Inferior parietal cortex (tissue), 1 donor: Measurements from ENCODE around the gene SLC41A1.

Experiments used
- DNase-seq: peaks from one replicate; pipeline ENCODE4 v3.0.0-alpha.2; 2016; ENCODE audit errors: extremely low spot score

Gene SLC41A1

DNA sequence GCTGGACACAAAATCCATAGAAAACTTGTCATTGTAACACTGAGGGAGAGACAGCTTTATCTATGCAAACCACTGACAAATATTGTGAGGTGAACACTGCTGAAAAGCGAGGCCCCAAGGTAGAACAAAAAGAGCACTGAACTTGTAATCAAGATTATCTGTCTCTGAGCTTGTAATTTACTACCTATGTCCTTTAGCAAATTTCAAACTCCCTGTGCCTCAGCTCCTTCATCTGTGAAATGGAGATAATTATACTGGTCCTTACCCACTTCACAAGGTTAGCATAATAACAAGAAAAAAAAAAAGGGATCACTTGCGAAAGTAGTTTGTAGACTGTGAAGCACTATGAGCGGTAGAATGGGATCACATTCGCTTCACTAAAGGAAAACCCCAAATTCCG, 58.1 kb downstream of the SLC41A1 start:
- DNase-seq: no peak

DNA sequence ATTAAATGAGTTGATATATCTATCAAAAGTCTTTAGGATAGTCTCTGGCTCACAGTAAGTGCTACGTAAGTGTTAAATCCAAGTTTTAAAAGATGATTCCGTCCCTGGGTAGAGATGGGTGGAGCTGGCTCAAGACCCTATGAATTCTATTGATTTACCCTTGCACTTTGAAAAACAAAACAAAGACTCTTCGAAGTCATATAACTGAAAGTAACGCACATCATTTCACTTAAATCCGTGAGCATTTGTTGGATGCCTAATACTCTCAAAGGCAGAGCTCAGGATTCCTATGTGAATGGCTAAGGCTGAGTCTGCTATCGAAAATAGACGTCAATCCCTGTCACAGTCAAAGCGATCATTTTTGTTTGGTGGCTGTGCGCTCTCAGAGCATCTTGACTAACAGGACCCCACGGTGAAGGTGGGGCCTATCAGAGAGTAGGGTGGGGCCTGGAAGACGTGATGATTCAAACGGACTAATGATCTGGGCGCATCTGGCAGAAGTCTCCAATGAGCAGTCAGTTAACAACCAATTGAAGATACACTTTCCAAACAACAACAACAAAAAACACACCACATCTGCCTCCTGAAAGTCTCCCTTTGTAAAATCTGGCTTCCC, 61.9 kb downstream of the SLC41A1 start:
- no peak for DNase-seq

DNA sequence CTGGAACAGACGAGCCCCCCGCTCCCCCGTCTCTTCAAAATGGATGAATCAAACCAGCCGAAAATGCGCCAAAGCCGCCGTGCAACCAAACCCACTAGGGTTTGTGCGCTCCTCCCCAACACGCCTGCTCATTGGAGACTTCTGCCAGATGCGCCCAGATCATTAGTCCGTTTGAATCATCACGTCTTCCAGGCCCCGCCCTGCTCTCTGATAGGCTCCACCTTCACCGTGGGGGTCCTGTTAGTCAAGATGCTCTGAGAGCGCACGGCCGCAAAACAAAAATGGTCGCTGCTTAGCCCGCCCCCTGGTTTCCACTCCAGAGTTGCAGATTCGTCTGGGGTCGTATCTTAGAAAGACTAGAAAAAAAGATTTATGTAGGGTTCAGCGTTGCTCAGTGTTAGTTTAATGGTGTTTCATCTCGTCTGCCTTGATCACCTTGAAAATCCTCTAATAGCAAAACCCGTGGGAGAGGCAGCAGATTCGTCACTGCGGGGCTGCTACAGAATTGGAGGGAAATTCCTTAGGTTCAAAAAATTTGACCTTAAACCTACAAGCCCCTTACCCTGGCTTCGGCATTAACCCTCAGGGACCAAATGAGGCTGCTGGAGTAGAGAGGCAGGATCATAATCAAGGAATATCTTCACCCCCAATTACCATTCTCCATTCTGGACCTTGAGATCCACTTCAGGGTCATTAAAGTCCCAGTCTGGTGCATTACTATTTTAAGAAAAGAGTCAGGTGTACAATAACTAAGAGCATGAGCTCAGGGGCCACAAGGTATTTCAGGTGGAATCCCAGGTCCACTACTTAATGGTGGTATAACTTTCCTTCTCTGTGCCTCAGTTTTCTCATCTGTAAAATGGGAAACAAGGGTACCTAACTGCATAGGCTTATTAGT, 62.6 kb downstream of the SLC41A1 start, which contains the start of gene NUCKS1:
Gene NUCKS1 (minus strand): TSS at position 45 of the 898 bp plus-strand sequence. CDS start 209 bp downstream, outside the sequence.
- peak; percentile 99 for DNase-seq

DNA sequence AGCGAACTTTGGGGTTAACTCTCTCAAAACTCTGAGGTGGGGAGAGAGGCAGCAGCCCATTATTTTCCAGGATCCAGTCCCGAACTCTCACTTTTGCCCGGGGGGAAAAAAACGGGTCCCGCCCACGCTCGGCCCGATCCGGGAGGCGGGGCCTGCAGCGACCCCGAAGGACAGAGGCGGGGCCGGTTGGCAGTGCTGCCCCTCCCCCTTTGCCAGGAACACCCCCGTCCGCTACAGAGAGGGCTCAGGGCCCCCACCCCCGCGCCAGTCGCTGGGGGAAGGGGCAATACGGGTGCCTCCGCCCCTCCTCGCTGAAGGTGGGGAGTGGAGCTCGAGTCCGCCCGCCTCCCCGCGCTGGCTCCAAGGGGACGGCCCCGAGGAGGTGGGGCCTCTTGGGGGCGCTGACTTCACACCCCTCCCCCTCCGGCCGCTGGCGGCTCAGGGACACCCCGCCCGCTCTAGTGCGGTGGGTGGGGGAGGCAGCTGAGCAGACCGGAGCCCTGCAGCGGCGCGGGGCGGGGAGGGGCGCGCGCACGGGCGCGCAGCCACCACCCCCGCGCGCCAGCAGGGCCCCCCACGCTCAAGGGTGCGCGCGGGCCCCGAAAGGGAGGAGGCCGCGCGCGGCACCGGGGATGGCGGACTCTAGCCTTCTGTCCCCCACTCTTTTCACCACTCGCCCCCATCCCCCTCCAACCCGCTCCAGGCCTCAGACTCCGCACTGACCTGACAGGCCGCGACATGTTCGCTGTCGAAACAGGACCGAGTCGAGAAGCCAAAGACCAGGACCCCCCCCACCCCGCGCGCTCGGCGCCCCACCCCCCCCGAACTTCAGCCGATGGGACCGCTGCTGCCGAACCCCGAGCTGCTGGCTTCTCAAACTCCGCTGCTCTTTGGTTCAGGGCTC, 63.5 kb downstream of the SLC41A1 start:
- peak; percentile 89 for DNase-seq

DNA sequence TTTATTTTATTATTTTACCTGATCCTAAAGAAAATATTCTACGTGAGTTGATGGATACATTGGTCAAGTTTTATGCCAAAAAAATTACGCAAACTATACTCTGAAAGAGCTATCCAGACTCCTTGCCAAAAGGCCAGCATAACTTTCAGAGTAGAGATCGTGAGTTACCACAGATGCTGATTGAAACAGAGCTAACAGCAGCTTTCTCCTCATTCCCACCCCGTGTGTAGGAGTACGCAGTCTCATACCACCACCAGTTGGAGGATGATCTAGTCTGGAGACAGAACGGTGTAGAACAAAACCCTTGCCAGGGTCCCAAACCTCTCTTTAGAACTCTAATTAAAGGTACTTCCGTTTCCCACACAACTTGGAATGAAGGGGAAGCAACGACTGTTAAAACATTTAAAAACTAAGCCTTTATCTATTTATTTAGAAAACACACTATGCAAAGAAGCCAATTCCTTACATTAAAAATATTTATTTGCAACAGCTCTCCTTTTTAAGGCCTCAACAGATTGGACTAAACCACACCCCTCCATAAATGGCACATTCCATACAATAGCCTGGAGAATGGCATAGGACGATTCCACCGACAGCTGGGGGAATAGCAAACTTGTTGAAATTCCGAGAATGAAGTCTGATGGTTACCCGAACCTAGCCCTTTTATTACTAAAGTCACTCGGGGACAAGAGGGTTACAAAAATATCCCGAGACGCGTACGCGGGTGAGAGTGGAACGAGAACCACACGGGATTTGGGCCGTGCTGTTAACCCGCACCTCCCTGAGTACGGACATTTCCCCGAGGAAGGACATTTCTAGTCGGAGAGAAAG, 64.4 kb downstream of the SLC41A1 start:
- peak; percentile 32 for DNase-seq

DNA sequence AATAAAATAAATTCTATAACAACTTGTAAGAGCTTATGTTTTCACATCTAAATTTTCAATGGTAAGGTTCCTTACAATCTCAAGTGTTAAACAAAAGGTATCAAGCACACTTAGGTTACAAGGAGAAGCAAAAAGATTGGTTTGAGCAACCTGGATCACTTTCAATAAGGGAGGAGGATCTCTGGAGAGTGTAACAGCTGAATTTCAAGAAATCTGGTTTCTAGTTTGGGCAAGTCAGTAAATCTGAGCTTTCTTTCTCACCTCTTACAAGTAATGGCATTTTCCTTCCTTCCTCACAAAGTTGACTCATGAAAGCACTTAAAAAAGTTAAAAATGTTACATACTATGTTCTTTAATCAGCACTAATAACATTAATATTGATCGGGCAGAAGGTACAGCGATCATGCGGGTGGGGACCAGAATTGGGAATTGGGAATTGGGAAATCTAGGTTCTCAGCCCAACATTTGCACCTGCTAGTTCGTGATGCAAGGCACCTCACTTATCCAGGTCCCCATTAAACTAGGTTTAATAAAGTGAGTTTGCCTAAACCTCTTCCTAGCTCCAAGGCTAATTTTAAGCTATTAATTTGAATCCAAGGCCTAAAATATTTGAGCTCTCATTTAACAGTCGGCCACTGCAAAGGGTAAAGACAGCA, 66.1 kb downstream of the SLC41A1 start:
- DNase-seq: no peak

DNA sequence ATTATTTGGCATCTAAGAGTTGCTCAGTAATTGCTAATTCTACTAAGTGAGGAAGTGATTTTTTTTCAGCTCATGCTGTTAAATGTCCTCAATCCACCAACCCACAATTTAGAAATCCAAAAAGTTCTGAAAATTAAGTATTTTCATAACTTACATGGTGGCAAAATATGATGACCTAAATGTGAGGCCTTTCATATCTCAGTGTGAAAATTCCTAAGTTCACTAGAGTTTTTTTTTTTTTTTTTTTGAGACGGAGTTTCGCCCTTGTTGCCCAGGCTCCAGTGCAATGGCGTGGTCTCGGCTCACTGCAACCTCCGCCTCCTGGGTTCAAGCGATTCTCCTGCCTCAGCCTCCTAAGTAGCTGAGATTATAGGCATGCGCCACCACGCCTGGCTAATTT, 68.6 kb downstream of the SLC41A1 start:
- DNase-seq: no peak

DNA sequence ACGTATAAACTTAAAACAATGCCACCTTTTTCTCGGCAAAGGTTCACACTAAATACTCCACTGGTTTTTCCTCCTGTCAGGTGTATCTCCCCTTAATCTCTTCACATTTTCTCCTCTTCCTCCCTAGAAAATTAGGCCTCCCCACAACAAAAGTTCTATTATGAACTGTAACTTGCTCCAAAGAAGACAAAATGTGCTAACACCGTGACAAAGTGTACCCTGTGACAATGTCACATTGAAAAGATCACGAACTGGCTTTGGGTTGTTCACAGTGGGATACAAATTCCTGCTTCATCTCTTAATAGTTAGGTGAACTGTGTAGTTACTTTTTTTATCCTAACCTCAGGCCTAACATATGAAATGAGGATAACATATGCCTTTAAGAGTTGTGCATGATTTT, 69.0 kb downstream of the SLC41A1 start:
- DNase-seq: no peak

DNA sequence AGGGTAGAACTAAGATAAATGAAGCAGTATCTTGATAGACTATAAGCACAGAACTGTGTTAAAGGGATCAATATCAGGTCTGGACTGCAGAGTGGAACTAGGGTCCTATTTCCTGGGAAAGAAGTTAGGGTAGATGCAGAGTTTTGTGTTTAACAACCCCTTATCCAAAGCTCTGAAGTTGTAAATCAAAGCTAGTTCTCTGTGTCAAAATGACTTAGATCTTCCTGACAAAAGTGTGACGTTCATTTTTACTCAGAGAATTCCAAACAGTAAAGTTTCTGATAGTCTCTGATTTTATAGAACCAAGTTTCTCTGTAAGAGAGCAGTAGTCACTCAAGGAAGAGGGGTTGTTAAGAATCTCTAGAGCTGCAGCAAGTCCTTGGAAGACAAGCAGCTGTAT, 71.3 kb downstream of the SLC41A1 start:
- DNase-seq: no peak

DNA sequence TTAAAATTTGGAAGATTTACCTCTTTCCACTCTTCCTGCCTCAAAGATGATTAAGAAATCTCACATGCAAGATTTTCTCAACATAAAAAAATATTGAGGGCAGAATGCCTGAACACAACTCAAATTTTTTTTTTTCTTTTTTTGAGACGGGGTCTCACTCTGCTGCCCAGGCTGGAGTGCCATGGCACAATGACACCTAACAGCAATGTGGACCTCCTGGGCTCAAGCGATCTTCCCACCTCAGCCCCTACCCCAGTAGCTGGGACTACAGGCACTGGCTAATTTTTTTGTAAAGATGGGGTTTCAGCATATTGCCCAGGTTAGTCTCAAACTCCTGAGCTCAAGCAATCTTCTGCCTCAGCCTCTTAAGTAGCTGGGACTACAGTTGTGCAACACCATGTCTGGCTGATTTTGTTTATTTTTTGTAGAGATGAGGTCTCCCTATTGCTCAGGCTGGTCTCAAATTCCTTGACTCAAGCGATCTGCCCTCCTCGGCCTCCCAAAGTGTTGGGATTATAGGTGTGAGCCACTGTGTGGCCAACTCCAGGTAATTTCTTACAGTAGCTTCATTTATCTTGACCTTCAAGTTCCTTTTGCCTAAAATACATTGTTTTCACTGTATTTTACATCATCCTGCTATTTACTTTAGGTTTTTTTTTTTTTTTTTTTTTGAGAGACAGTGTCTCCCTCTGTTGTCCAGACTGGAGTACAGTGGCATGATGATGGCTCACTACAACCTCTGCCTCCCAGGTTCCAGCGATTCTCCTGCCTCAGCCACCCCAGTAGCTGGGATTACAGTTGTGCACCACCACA, 73.4 kb downstream of the SLC41A1 start:
- no peak for DNase-seq
